Gastrocnemius medialis (tissue), 4 donors: ENCODE results near the gene ISLR.

ENCODE experiments used
- CTCF ChIP-seq, 5 experiments: fragments of 450-650 bp in 3 of 5; fragments of 200-600 bp in 2 of 5; sonication (generic) in 2 of 5; IDR thresholded peaks in 4 of 5; conservative IDR thresholded peaks in 1 of 5; 1 replicate in 4 of 5; 2 replicates in 1 of 5; pipeline ENCODE4 v1.5.1; 2016 to 2019; ENCODE audit warnings: antibody characterized with exemption in 5 of 5, mild to moderate bottlenecking in 3 of 5, moderate library complexity in 3 of 5
- POLR2A ChIP-seq, 2 donors: fragments of 450-650 bp; IDR thresholded peaks; one replicate each; pipeline ENCODE4 v1.6.1; 2017; ENCODE audit warnings: antibody characterized with exemption in 2 of 2, mild to moderate bottlenecking in 2 of 2, moderate library complexity in 2 of 2

GRCh38 chr15:74130849-74131627 lies 42.5 kb upstream of the ISLR start:
- TF ChIP-seq POLR2A (IDR thresholded peaks at IDR 0.05) (no peak), CTCF (IDR thresholded peaks at IDR 0.05 in 4 of 5, conservative IDR thresholded peaks at IDR 0.05 in 1 of 5) (no peak)
